DND-41 (cell line): ENCODE results near the gene TRIM56.

Experiments used
- ATAC-seq: fragments of 200-7000 bp; cut with Tn5 transposase; 3 replicates; pipeline ENCODE4 v1.9.1; 2021; ENCODE audit warnings: low read depth; ENCODE audit not compliant: insufficient read depth
- DNase-seq: peaks from one replicate; pipeline ENCODE4 v3.0.0-alpha.2; 2020
- H2AFZ ChIP-seq: 2 replicates; pipeline ENCODE4 v1.6.0; 2012; ENCODE audit warnings: low read depth, low read length
- H3K27ac ChIP-seq: 2 replicates; pipeline ENCODE4 v1.5.1; 2012; ENCODE audit warnings: low read length, inconsistent platforms
- H3K27me3 ChIP-seq: fragments of 200-600 bp; sonication (generic); 2 replicates; pipeline ENCODE4 v1.6.0; 2012; ENCODE audit warnings: low read length, mild to moderate bottlenecking, inconsistent platforms; ENCODE audit not compliant: insufficient read depth, poor library complexity
- H3K36me3 ChIP-seq: 2 replicates; pipeline ENCODE4 v1.5.1; 2012; ENCODE audit warnings: low read length, inconsistent platforms; ENCODE audit not compliant: insufficient read depth
- H3K4me1 ChIP-seq: 2 replicates; pipeline ENCODE4 v1.5.1; 2012; ENCODE audit warnings: mild to moderate bottlenecking, low read length; ENCODE audit not compliant: insufficient read depth
- H3K4me2 ChIP-seq: 2 replicates; pipeline ENCODE4 v1.6.0; 2012; ENCODE audit warnings: mild to moderate bottlenecking, moderate library complexity, low read length, inconsistent platforms; ENCODE audit not compliant: insufficient read depth
- H3K4me3 ChIP-seq, 2 experiments: fragments of 200-600 bp in 1 of 2; shearing (Covaris generic) in 1 of 2; 2 replicates each; pipeline ENCODE4 v1.5.1; 2012 to 2016; ENCODE audit warnings: inconsistent platforms in 2 of 2, low read length in 2 of 2, mild to moderate bottlenecking in 2 of 2, low read depth in 1 of 2, moderate library complexity in 1 of 2
- H3K79me2 ChIP-seq: 2 replicates; pipeline ENCODE4 v1.6.0; 2012; ENCODE audit warnings: low read length, inconsistent platforms; ENCODE audit not compliant: insufficient read depth
- H3K9ac ChIP-seq: 2 replicates; pipeline ENCODE4 v1.6.0; 2012; ENCODE audit warnings: low read depth, mild to moderate bottlenecking, inconsistent platforms, low read length, moderate library complexity
- H3K9me3 ChIP-seq: 2 replicates; pipeline ENCODE4 v1.5.1; 2012; ENCODE audit warnings: low read length, moderate library complexity, mild to moderate bottlenecking, inconsistent platforms; ENCODE audit not compliant: insufficient read depth, severe bottlenecking
- H4K20me1 ChIP-seq: 2 replicates; pipeline ENCODE4 v1.6.0; 2012; ENCODE audit warnings: low read length; ENCODE audit not compliant: insufficient read depth
- EZH2 ChIP-seq: IDR thresholded peaks from 3 replicates; pipeline ENCODE4 v1.6.1; 2012; ENCODE audit warnings: borderline replicate concordance, low read depth, mild to moderate bottlenecking, moderate library complexity, low read length, inconsistent platforms; ENCODE audit not compliant: severe bottlenecking
- TF ChIP-seq, protein P1 (sequence below): IDR thresholded peaks from 2 replicates; pipeline ENCODE4 v1.5.1; 2012; ENCODE audit warnings: borderline replicate concordance, low read length, moderate library complexity, mild to moderate bottlenecking; ENCODE audit not compliant: poor library complexity, severe bottlenecking; ENCODE audit errors: extremely low read depth

The TRIM56 gene

DNA sequence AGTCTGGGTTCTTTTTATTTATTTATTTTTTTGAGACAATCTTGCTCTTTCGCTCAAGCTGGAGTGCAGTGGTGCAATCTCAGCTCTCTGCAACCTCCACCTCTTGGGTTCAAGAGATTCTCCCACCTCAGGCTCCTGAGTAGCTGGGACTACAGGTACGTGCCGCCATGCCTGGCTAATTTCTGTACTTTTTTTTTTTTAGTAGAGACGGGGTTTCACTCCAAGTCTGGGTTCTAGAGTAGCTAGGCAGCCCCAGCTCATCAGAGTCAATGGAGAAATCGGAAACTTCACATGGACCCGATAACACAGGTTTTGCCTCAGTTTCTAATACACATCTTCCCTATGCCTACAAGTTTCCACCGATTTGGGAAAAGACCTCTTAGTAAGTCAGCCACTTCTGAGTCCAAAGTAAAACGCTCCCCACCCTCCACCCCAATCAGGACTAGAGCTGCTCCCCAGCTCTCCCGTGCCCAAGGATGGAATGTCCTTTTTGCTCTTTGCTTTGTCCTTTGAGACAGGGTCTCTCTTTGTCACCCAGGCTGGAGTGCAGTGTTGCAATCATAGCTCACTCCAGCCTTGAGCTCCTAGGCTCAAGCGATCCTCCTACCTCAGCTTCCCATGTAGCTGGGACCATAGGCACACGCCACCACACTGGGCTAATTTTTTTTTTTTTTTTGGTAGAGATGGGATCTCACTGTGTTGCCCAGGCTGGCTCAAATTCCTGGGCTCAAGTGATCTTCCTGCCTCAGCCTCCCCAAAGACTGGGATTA is 37.8 kb downstream of the TRIM56 start:
- TF ChIP-seq EZH2: no peak
- TF ChIP-seq, protein P1, sequence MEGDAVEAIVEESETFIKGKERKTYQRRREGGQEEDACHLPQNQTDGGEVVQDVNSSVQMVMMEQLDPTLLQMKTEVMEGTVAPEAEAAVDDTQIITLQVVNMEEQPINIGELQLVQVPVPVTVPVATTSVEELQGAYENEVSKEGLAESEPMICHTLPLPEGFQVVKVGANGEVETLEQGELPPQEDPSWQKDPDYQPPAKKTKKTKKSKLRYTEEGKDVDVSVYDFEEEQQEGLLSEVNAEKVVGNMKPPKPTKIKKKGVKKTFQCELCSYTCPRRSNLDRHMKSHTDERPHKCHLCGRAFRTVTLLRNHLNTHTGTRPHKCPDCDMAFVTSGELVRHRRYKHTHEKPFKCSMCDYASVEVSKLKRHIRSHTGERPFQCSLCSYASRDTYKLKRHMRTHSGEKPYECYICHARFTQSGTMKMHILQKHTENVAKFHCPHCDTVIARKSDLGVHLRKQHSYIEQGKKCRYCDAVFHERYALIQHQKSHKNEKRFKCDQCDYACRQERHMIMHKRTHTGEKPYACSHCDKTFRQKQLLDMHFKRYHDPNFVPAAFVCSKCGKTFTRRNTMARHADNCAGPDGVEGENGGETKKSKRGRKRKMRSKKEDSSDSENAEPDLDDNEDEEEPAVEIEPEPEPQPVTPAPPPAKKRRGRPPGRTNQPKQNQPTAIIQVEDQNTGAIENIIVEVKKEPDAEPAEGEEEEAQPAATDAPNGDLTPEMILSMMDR: no peak
- Histone ChIP-seq H3K27me3 (no peaks in the 10 kb centered on the region), H3K36me3 (no peaks in the 10 kb centered on the region), H3K79me2 (no peaks in the 10 kb centered on the region), H3K27ac (no peak overlapping the region), H3K4me3 (no peak overlapping the region), H3K4me2 (no peak overlapping the region), H3K9ac (no peak overlapping the region), H3K9me3 (no peaks in the 10 kb centered on the region), H4K20me1 (0 out of 2 replicates have a peak, but pooled peaks cover 3% of the 10 kb centered on the region), H3K4me1 (peaks cover 37% of the 10 kb centered on the region), H2AFZ (no peak overlapping the region)
- DNase-seq: no peak
- no peak for ATAC-seq

- no peak overlapping the region for H3K4me2 ChIP-seq
Observed at GRCh38 chr7:101123703-101124068, 38.4 kb downstream of the TRIM56 start.

GRCh38 chr7:101124376-101125056 is 39.2 kb downstream of the TRIM56 start:
- Histone ChIP-seq H3K4me3 (0 out of 4 replicates have a peak overlapping the region, but pooled peaks of 1 of the 2 experiments have one; percentile 15), H3K9ac (peak overlapping the region; percentile 23; the same call in 1 of the 2 replicates), H2AFZ (no peak overlapping the region), H3K27me3 (no peaks in the 10 kb centered on the region), H3K79me2 (no peaks in the 10 kb centered on the region), H3K4me1 (peaks cover 37% of the 10 kb centered on the region), H3K27ac (peak overlapping the region; percentile 75), H3K9me3 (no peaks in the 10 kb centered on the region), H3K36me3 (no peaks in the 10 kb centered on the region), H3K4me2 (peak overlapping the region; percentile 47), H4K20me1 (0 out of 2 replicates have a peak, but pooled peaks cover 3% of the 10 kb centered on the region)
- ATAC-seq (peak; percentile 39), DNase-seq (peak; percentile 59)
- TF ChIP-seq, protein P1: no peak
- TF ChIP-seq EZH2: no peak

More at GRCh38 chr7:101123703-101124068, 38.4 kb downstream of the TRIM56 start:
- Histone ChIP-seq H3K9ac (no peak overlapping the region), H3K4me1 (peaks cover 37% of the 10 kb centered on the region), H3K27me3 (no peaks in the 10 kb centered on the region), H4K20me1 (0 out of 2 replicates have a peak, but pooled peaks cover 3% of the 10 kb centered on the region), H3K79me2 (no peaks in the 10 kb centered on the region), H3K9me3 (no peaks in the 10 kb centered on the region), H3K36me3 (no peaks in the 10 kb centered on the region), H3K27ac (no peak overlapping the region), H2AFZ (no peak overlapping the region), H3K4me3 (no peak overlapping the region)
- ATAC-seq (no peak), DNase-seq (no peak)
- no peak for TF ChIP-seq EZH2
- TF ChIP-seq, protein P1: no peak
